Embryonic facial prominence (tissue), 1 donor: ENCODE results near the gene GALNT6.
A peak's percentile ranks its signal among the peaks of the same experiment; 100 is the strongest.
"Not testable (repeated sequence)": the region's sequence is repeated elsewhere in the genome, so short reads cannot be mapped to it uniquely, and the experiment has no call there.

Experiments used
- DNase-seq: peaks from one replicate; pipeline ENCODE4 v3.0.0-alpha.2; 2016; ENCODE audit errors: extremely low spot score

The GALNT6 gene

DNA sequence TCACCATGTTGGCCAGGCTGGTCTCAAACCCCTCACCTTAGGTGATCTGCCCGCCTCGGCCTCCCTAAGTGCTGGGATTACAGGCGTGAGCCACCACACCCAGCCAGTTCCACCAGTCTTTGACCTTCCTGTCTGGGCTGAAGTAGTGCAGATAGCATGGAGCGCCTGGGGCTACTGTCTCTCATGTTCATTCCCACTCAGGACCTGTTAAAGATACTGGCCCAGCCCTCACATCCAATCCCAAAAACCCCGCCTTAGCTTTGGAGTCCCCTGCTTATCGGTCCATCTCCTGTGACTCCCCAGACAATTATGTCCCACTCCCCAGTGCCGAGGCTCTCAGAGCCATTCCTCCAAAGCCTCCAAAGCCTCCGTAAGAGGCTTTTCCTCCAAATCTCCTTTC is 32.7 kb downstream of the GALNT6 start:
- DNase-seq: no peak

- no peak for DNase-seq
These were observed 33.7 kb downstream of the GALNT6 start for GRCh38 chr12:51357374-51358047.

DNA sequence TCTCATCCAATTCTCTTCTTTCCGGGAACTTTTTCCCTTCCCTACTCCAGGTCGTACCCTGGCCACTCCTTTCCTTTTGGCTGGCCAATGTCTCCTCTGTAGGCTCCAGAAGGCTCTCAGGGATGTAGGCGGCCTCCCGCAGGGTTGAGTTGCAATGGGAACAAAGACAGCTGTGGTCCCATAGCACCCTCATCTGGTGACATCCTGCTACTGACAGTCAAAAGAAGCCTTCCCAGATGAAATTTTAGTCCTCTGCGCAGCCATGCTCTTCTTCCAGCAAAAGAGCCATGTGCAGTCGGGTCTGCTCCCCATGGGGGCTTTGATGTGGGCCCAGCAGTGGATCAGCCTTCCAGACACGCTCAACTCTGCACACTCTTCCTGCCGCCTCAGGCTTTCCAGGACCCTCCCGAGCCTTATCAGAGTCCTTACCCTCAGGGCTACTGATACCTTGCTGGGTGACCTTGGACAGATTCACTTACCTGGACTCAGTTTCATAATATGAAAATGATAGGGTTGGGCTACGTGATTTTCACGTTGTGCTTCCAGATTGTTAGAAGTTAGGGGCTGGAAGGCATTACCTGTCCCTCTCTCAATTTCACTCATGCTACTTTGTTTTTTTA is 39.2 kb downstream of the GALNT6 start:
- no peak for DNase-seq

DNA sequence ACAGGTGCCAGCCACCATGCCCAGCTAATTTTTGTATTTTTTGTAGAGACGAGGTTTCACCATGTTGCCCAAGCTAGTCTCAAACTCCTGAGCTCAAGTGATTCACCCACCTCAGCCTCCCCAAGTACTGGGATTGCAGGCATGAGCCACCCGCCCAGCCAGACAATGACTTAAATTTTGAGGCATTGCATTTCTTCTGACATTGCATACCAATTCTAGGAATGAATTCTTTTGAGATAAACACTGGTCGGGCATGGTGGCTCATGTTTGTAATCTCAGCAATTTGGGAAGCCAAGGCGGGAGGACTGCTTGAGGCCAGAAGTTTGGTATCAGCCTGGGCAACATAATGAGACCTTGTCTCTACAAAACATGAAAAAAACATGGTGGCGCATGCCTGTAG is 42.2 kb downstream of the GALNT6 start:
- DNase-seq: no peak

- no peak for DNase-seq
These were observed 43.1 kb downstream of the GALNT6 start for GRCh38 chr12:51348116-51348515.

- no peak for DNase-seq
These were observed 44.6 kb downstream of the GALNT6 start, which contains the start of gene CELA1 for GRCh38 chr12:51346581-51346980. CELA1 (minus strand) TSS chr12:51346679; CDS start chr12:51346638, 41 bp downstream.

GRCh38 chr12:51345681-51346080 is 45.5 kb downstream of the GALNT6 start:
- no peak for DNase-seq

DNA sequence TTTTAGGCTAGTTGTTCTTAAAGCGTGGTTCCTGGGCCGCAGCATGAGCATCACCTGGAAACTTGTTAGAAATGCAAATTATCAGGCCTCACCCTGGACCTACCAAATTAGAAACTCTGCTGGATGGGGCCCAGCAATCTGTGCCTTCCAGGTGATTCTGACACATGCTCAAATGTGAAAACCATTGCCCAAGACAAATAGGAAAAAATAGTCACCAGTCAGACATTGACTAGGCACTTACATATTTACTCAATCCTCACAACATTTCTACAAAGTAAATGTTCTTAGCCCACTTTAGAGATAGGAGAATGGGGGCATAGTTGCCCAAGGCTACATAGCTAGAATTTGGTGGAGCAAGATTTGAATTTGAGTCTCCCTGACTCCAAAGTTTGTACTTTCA is 48.0 kb downstream of the GALNT6 start:
- DNase-seq: no peak

DNA sequence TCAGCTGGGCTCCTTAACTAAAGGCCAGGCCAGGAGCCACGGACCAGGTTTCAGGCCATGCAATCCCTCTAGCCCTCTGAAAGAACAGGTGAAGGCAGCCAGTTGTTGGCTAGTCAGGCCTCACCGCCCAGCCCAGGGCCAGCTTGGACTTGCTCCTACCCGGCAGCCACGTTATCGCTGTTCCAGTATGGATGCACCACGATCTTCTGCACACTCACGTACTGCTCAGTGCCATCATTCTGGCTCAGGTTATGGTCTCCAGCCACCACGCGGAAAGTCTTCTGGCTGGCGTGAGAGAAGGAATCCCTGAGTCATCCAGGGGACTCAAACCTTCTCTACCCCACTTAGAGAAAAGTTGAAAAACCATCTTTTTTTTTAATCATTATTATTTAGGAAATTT is 48.8 kb downstream of the GALNT6 start:
- DNase-seq: no peak

DNA sequence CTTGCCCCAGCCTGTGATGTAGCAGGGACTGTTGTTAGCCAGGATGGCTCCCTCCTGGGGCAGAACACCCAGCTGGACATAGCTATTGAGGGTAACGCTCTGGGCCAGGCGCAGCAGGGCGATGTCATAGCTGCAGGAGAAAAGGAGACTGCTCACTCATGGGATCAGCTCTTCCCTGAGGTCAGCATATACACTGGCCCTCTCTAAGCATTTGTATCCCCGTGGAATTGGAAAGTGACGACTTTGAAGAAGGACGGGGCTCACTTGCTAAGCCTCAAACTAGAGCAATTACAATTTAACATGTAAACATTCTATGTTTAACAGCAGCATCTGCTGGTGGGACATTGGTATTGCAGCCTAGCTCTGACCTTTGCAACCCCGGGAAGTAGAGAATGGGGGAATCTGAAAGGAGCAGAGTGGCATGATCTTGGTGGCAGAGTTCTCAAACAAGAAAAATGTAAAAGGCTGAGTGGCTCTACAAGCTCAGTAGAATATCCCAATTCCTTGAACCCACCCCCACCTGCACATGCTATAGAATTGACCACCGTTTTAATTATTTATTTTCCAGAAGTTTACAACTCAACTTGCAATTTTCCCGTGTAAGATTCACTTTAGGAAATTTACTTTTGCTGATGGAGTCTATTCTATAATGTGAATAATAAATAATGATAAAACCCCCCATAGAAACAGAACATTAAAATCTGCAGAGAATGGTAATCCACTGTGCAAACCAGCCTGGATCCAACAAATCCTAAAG is 49.8 kb downstream of the GALNT6 start:
- DNase-seq: peak; percentile 70

DNA sequence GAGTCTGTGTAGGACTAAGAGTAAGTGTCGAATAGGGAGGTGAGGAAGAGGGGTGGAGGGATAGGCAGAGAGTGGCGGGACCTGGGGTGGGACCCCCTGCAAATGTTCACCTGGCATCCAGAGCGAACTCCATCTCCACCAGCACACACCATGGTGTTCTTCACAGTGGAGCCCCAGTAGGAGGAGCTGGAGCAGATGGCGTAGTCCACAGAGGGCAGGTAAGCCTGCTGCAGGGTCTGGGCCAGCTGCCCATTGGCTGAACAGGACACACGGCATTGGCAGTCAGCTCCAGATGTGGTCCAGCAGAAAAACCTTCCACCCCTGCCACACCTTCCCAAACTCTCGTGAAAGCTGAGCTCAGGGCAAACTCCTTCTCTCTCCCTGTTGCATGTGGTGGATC is 51.5 kb downstream of the GALNT6 start:
- DNase-seq: no peak

- not testable (repeated sequence) for DNase-seq
These were observed 53.9 kb downstream of the GALNT6 start for GRCh38 chr12:51337336-51337735.

GRCh38 chr12:51335931-51336330 is 55.3 kb downstream of the GALNT6 start:
- no peak for DNase-seq

DNA sequence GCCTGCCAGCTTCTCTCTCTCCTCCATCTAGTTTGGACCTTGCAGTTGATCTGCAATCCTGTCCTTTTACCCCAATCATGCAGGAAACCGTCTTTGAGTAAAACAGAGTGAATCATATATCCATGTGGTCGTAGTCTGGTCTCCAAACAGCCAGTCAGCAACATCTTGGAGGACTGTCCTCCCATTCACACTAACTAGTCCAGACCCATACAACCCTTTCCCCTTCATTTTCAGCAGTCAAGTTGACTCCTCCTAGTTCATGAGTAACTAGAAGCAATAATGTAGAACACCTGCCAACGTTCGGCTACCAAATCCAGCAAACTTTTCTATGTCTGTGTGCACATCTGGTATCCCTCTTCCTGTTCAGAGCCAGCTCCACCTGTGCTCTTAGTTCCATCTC is 56.4 kb downstream of the GALNT6 start:
- no peak for DNase-seq

GRCh38 chr12:51333536-51333935 is 57.7 kb downstream of the GALNT6 start:
- no peak for DNase-seq

DNA sequence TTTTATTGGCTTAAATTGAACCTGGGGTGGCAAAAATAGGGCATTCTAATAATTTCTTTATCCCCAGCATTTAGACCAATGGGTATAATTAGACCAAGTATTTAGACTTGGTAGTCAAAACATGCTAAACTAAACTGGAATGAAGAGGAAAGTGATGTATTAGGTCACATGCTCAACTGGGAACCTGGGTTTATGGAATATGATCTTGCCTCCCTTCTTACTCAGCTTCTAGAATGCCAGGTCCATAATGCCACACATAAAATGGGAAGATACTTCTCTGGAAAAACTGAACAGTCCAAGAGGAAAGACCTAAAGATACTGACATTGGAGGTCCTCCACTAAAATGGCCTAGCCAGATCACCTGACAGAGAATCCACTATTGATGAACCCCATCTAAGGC is 61.0 kb downstream of the GALNT6 start:
- no peak for DNase-seq

- no peak for DNase-seq
These were observed 61.5 kb downstream of the GALNT6 start for GRCh38 chr12:51329742-51330141.

DNA sequence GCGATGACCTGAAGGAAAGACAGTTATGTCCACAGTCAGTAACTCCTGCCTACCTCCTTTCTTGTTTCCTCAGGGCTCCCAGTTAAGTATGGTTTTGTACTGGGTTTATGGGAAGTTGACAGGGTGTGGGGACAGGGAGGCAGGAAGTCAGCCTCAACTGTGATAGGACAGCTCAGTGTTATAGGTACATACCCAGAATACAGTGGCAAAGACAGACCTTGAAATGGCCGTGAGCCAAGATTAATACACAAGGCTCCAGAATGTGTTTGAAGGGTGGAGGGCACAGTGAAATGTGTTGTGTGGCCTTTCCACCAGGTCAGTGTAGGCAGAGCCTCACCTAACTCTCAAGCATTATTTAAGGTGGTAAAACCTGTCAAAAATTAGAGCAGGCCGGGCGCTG is 62.6 kb downstream of the GALNT6 start:
- no peak for DNase-seq

- no peak for DNase-seq
These were observed 64.3 kb downstream of the GALNT6 start for GRCh38 chr12:51326698-51327439.

- no peak for DNase-seq
These were observed 66.3 kb downstream of the GALNT6 start for GRCh38 chr12:51324953-51325352.

GRCh38 chr12:51323966-51324895 is 67.0 kb downstream of the GALNT6 start, which contains the start of gene BIN2:
BIN2 (minus strand) TSS chr12:51324174; CDS start chr12:51324102, 72 bp downstream.
- no peak for DNase-seq
